ENCODE data around the gene KCNA1. TPM values are rescaled to one million over a fixed set of nuclear protein-coding genes. Genes with fewer than 3 reads are reported as not detected.

The KCNA1 gene
- total RNA-seq, 6 experiments from 2014 or later = not detected

- no peak overlapping the region for H3K27ac Mint-ChIP-seq
- H3K9me3 Mint-ChIP-seq = no peaks in the 10 kb centered on the region
- DNase-seq = no peak
- TF ChIP-seq CTCF (IDR thresholded peaks at IDR 0.05) = no peak
- no peak overlapping the region for H3K4me3 Mint-ChIP-seq
- H3K36me3 Mint-ChIP-seq (ENCODE audit: low read depth) = no peaks in the 10 kb centered on the region
- peaks cover 7% of the 10 kb centered on the region for H3K4me1 Mint-ChIP-seq (ENCODE audit: low read depth)
- peaks cover 6% of the 10 kb centered on the region for H3K27me3 Mint-ChIP-seq (ENCODE audit: insufficient read depth)
Observed at GRCh38 chr12:4933411-4933810, 23.7 kb downstream of the KCNA1 start.

GRCh38 chr12:4934407-4935035, 24.8 kb downstream of the KCNA1 start:
- no peak for DNase-seq
- Mint-ChIP-seq H3K36me3 (ENCODE audit: low read depth) (no peaks in the 10 kb centered on the region), H3K27ac (no peak overlapping the region), H3K9me3 (no peaks in the 10 kb centered on the region), H3K27me3 (ENCODE audit: insufficient read depth) (peaks cover 6% of the 10 kb centered on the region), H3K4me1 (ENCODE audit: low read depth) (peaks cover 7% of the 10 kb centered on the region), H3K4me3 (no peak overlapping the region)
- TF ChIP-seq CTCF (IDR thresholded peaks at IDR 0.05) = no peak

- TF ChIP-seq CTCF (IDR thresholded peaks at IDR 0.05) = no peak
- Mint-ChIP-seq H3K27me3 (ENCODE audit: insufficient read depth) (peaks cover 12% of the 10 kb centered on the region), H3K4me3 (no peak overlapping the region), H3K4me1 (ENCODE audit: low read depth) (peaks cover 7% of the 10 kb centered on the region), H3K36me3 (ENCODE audit: low read depth) (no peaks in the 10 kb centered on the region), H3K9me3 (no peaks in the 10 kb centered on the region), H3K27ac (no peak overlapping the region)
- no peak for DNase-seq
Observed at GRCh38 chr12:4938900-4939299, 29.2 kb downstream of the KCNA1 start.

GRCh38 chr12:4939418-4940023, 29.8 kb downstream of the KCNA1 start:
- no peaks in the 10 kb centered on the region for H3K36me3 Mint-ChIP-seq (ENCODE audit: low read depth)
- H3K4me1 Mint-ChIP-seq (ENCODE audit: low read depth) = peaks cover 2% of the 10 kb centered on the region
- no peak for DNase-seq
- no peak overlapping the region for H3K4me3 Mint-ChIP-seq
- H3K27ac Mint-ChIP-seq = no peak overlapping the region
- H3K27me3 Mint-ChIP-seq (ENCODE audit: insufficient read depth) = peaks cover 17% of the 10 kb centered on the region
- no peaks in the 10 kb centered on the region for H3K9me3 Mint-ChIP-seq
- TF ChIP-seq CTCF (IDR thresholded peaks at IDR 0.05) = peak; percentile 57

- H3K36me3 Mint-ChIP-seq (ENCODE audit: low read depth) = no peaks in the 10 kb centered on the region
Observed at GRCh38 chr12:4943067-4943937, 33.6 kb downstream of the KCNA1 start.

More at GRCh38 chr12:4943067-4943937, 33.6 kb downstream of the KCNA1 start:
- no peak for DNase-seq
- H3K9me3 Mint-ChIP-seq = no peaks in the 10 kb centered on the region
- H3K4me3 Mint-ChIP-seq = no peak overlapping the region
- H3K27me3 Mint-ChIP-seq (ENCODE audit: insufficient read depth) = peaks cover 24% of the 10 kb centered on the region
- no peak for TF ChIP-seq CTCF (IDR thresholded peaks at IDR 0.05)
- H3K27ac Mint-ChIP-seq = no peak overlapping the region
- no peaks in the 10 kb centered on the region for H3K4me1 Mint-ChIP-seq (ENCODE audit: low read depth)

Data from HFFc6 (cell line).